Renal cortex interstitium (tissue), 11 donors: ENCODE measurements around the gene SYS1. TPM values are rescaled to one million over a fixed set of nuclear protein-coding genes. Genes with fewer than 3 reads are reported as not detected.

ENCODE experiments used
- DNase-seq, 11 donors: peaks; one replicate each; pipeline ENCODE4 v3.0.0-alpha.2; 2013; ENCODE audit warnings: low read depth in 9 of 11, low spot score in 4 of 11; ENCODE audit errors: extremely low read depth in 1 of 11
- polyA plus RNA-seq, 3 donors: library from polyadenylated mRNA; unstranded; fragments of 120-200 nt; gene quantifications; one replicate each; pipeline ENCODE4 v1.2.1, GENCODE V29; 2013; ENCODE audit not compliant: insufficient read length in 3 of 3

SYS1 gene
- polyA plus RNA-seq, 3 donors, result 32.5 to 34.1 (median 33.7) TPM

- no peak for DNase-seq
These were observed 40.0 kb downstream of the SYS1 start for GRCh38 chr20:45402946-45403345.

DNA sequence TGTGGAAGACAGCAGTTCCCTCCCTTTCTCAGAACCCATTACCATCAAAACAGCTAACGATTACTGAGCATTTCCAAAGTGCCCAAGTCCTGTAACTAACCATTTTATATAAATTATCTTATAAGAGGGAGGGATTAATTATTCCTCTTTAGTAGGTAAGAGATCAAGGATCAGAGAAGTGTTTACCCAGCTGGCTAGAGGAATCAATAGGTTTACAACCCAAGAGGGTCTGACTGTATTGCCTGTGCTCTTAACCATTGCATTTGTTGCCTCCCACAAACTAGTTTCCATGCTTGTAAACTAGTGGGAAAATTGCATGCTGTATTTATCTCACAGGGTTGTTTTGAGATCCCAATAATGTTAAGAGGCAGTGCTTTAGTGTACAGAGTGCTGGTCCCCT is 41.5 kb downstream of the SYS1 start:
- DNase-seq, result no peak

- peak in 4 of 11 donors; percentile 4 to 15 (median 8) for DNase-seq
These were observed 42.8 kb downstream of the SYS1 start for GRCh38 chr20:45405571-45406259.

DNA sequence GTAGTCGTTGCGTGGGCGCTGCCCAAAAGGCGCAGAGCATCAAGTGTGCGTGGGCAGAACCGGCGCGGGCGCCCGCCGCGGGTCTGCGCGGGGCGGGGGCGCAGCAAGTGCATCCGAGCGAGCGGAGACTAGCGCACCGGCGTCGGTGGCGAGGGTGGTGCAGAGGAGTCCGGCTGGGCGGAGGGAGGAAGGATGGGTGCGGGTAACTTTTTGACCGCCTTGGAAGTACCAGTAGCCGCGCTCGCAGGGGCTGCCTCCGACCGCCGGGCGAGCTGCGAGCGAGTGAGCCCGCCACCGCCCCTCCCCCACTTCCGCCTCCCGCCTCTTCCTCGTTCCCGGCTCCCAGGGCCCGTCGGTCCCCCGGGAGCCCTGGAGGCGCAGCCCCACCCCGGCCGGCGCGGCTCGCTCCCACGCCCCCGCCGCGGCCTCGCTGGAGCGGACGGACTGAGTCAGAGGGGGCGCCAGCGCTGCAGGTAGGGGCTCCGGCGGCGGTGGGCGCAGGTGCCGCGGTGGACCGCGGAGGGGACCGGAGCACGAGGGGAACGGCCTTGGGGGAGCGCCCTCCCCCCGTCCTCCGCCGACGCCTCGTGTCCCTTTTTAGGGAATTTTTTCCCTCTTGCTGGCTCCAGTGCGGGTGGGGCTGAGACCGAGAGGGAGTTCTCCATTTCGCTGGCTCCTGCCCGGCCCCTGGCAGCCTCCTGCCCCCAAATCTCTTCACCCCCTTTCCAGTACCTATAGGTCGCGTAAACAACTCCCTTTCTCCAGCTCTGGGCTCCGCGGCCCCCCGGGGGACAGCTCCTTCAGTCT is 43.5 kb downstream of the SYS1 start:
- DNase-seq, result peak in 4 of 11 donors; percentile 13 to 25 (median 20)

DNA sequence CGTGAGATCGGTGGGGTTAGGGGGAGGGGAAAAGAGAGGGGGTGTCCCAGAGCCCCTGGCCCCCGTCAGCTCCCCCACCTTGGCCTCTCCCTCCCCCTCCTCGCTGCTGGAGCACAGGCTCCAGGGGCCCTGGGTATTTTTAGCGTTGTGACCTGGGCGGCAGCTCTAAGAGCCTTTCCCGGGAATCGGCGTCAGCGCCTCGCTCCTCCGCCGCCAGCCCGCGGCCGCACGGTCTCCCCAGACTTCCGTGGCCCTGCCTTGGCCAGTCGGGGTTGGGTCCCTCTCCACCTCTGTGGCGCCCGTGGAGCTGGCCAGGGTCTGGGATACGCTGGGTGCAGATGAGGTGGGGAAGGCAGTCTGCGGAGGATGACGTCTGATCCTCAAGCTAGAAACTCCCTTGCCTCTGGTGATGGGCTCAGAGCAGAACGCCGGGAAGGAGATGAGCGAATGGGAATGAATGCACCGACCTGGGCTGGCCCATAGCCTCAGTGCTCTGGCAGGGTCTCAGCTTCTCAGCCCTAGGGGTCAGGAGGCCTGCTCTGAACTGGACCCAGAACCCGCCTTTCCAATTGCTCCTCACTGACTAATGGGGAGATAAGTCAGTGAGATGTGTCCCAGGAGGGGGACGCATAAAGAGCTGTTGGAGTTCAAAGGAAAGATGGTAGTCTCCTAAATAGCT is 44.2 kb downstream of the SYS1 start:
- DNase-seq, result peak in 5 of 11 donors; percentile 9 to 27 (median 17)

- no peak for DNase-seq
These were observed 45.1 kb downstream of the SYS1 start, which contains the start of gene DBNDD2 for GRCh38 chr20:45407783-45408645. TSS of gene DBNDD2 (plus strand) at chr20:45408289. CDS start at chr20:45408468, 179 bp downstream.

- no peak for DNase-seq
These were observed 45.8 kb downstream of the SYS1 start for GRCh38 chr20:45408646-45409213.

DNA sequence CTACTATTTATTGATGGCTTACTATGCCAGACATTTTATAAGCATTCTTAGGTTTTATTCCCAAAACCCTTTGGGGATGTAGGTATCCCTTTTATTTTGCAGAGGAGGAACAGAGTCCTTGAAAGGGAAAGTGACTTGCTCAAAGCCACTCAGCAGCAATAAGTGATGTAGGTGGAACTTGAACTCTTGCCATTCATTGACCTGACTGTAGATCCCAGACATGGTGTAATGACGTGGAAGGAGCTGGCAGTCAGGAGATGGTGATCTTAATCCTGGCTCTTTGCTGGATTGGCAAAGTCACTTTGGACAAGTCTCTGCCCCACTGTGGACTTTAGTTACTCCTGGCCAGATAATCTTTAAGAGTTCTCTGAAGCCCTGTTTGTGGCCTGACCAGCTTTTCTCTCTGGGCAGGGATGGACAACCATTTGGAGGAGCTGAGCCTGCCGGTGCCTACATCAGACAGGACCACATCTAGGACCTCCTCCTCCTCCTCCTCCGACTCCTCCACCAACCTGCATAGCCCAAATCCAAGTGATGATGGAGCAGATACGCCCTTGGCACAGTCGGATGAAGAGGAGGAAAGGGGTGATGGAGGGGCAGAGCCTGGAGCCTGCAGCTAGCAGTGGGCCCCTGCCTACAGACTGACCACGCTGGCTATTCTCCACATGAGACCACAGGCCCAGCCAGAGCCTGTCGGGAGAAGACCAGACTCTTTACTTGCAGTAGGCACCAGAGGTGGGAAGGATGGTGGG is 46.7 kb downstream of the SYS1 start:
- DNase-seq, result no peak

DNA sequence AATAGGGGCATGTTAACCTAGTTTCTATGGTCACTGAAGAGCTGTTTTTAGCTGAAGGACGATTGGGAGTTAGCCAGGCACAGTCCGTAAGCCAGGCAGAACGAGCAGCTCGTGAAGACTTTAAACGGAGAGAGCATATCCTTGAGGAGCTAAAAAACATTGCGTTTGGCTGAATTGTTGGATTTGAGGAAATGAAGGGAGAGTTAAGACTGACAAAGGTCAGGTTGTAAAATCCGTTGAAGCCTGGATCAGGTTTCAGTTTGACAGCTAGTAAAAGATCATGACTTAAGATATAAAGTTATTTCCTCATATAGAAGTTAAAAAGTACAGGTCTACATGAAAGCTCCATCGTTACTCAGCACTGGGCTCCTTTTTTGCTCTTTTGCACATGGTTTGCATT is 47.9 kb downstream of the SYS1 start:
- DNase-seq, result no peak

GRCh38 chr20:45412653-45413052 is 49.7 kb downstream of the SYS1 start:
- no peak for DNase-seq

- DNase-seq, result no peak
These were observed 50.5 kb downstream of the SYS1 start for GRCh38 chr20:45413479-45413878.

DNA sequence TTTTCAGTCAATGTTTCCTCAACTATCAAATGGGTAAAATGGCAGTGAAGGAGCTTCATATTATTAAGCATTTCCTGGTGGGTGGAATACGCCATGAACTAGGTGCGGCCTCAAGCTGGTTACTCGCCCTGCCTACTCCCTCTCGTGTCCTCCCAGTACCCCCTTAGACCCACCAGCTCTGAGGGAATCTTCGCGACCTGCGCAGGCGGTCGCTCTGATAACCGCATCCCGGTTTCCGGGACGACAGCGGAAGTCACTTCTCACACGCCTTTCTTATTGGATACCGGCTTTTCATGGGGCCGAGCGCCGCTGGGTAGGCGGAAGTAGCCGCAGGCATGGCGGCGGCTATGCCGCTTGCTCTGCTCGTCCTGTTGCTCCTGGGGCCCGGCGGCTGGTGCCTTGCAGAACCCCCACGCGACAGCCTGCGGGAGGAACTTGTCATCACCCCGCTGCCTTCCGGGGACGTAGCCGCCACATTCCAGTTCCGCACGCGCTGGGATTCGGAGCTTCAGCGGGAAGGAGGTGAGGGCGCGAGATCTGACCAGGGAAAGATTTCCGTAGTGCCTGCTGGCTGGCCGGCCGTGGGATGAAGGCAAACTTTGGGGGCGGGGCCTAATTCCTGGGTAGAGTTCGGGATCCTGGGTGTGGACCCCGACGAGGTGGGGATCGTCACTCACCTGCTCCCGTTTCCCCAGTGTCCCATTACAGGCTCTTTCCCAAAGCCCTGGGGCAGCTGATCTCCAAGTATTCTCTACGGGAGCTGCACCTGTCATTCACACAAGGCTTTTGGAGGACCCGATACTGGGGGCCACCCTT is 53.1 kb downstream of the SYS1 start, which contains the start of gene PIGT:
PIGT (plus strand) TSS at position 320 of the 816 bp plus-strand sequence; CDS start at position 336, 16 bp downstream.
- peak in 10 of 11 donors; percentile 55 to 83 (median 75) for DNase-seq

- no peak for DNase-seq
These were observed 54.0 kb downstream of the SYS1 start for GRCh38 chr20:45416917-45417316.
